Measurements from ENCODE around the gene POU3F2. TPM values are rescaled to one million over a fixed set of nuclear protein-coding genes. Genes with fewer than 3 reads are reported as not detected.

Gene POU3F2
- total and polyA plus RNA-seq, 2 donors (not counting 1 experiment from before 2014, with no cell fraction given) = not detected

DNA sequence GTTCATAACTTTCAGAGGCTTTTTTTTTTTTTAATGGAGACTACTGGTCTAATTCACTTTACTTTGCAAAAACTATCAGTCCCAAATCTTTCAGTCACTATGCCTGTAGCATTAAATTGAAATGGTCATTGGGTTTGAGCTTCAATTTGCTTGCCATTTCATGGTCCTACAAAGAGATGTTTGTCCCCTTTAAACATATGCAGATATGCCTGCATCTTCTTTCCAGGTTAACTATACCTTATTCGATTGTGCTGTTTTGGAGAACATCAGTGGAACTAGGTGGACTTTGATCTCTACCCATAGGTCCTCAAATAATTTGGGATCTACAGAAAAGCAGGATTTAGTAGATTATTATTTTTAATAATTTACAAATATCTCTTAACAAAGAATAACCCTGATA, 4.6 kb downstream of the POU3F2 start:
- Histone ChIP-seq H3K4me2 (ENCODE audit: extremely low read depth, insufficient read depth, low read length) (no peak overlapping the region), H3K79me2 (ENCODE audit: control insufficient read depth, insufficient read depth, low read length) (no peaks in the 10 kb centered on the region), H3K4me3 (replicated peaks in 1 of 4; ENCODE audit: control extremely low read depth in 1 of 4, insufficient read depth in 1 of 4, low read depth in 3 of 4, low read length in 4 of 4) (no peak overlapping the region), H2AFZ (ENCODE audit: low read length) (no peak overlapping the region), H3K4me1 (ENCODE audit: control insufficient read depth, extremely low read depth, insufficient read depth, low read length) (no peaks in the 10 kb centered on the region), H3K9me3 (ENCODE audit: control insufficient read depth, insufficient read depth, low read depth, low read length) (no peaks in the 10 kb centered on the region), H3K27ac (ENCODE audit: insufficient read depth, low read length) (no peak overlapping the region), H4K20me1 (ENCODE audit: control insufficient read depth, extremely low read depth, insufficient read depth, low read length) (no peaks in the 10 kb centered on the region), H3K27me3 (ENCODE audit: control insufficient read depth, insufficient read depth, low read length) (peaks cover 75% of the 10 kb centered on the region), H3K36me3 (ENCODE audit: control insufficient read depth, insufficient read depth, low read length) (no peaks in the 10 kb centered on the region), H3K9ac (ENCODE audit: insufficient read depth, low read length) (no peak overlapping the region)
- TF ChIP-seq EZH2 (IDR thresholded peaks at IDR 0.05; ENCODE audit: low read length, missing control alignments) = no peak
- TF ChIP-seq, protein P1, sequence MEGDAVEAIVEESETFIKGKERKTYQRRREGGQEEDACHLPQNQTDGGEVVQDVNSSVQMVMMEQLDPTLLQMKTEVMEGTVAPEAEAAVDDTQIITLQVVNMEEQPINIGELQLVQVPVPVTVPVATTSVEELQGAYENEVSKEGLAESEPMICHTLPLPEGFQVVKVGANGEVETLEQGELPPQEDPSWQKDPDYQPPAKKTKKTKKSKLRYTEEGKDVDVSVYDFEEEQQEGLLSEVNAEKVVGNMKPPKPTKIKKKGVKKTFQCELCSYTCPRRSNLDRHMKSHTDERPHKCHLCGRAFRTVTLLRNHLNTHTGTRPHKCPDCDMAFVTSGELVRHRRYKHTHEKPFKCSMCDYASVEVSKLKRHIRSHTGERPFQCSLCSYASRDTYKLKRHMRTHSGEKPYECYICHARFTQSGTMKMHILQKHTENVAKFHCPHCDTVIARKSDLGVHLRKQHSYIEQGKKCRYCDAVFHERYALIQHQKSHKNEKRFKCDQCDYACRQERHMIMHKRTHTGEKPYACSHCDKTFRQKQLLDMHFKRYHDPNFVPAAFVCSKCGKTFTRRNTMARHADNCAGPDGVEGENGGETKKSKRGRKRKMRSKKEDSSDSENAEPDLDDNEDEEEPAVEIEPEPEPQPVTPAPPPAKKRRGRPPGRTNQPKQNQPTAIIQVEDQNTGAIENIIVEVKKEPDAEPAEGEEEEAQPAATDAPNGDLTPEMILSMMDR (conservative IDR thresholded peaks at IDR 0.05 in 1 of 2, IDR thresholded peaks at IDR 0.05 in 1 of 2; ENCODE audit: low read depth in 1 of 2, low read length in 2 of 2) = no peak
- no peak for DNase-seq (ENCODE audit: low read depth in 2 of 2)

GRCh38 chr6:98839781-98840361, 5.5 kb downstream of the POU3F2 start:
- H3K9ac ChIP-seq (ENCODE audit: insufficient read depth, low read length) = no peak overlapping the region
- no peak overlapping the region for H2AFZ ChIP-seq (ENCODE audit: low read length)
- no peaks in the 10 kb centered on the region for H3K4me1 ChIP-seq (ENCODE audit: control insufficient read depth, extremely low read depth, insufficient read depth, low read length)
- H3K4me2 ChIP-seq (ENCODE audit: extremely low read depth, insufficient read depth, low read length) = no peak overlapping the region
- H3K9me3 ChIP-seq (ENCODE audit: control insufficient read depth, insufficient read depth, low read depth, low read length) = no peaks in the 10 kb centered on the region
- H3K36me3 ChIP-seq (ENCODE audit: control insufficient read depth, insufficient read depth, low read length) = no peaks in the 10 kb centered on the region
- no peaks in the 10 kb centered on the region for H3K79me2 ChIP-seq (ENCODE audit: control insufficient read depth, insufficient read depth, low read length)
- peak; percentile 30 to 83 for DNase-seq (ENCODE audit: low read depth in 2 of 2)
- no peak overlapping the region for H3K4me3 ChIP-seq (replicated peaks in 1 of 4; ENCODE audit: control extremely low read depth in 1 of 4, insufficient read depth in 1 of 4, low read depth in 3 of 4, low read length in 4 of 4)
- H3K27ac ChIP-seq (ENCODE audit: insufficient read depth, low read length) = no peak overlapping the region
- H4K20me1 ChIP-seq (ENCODE audit: control insufficient read depth, extremely low read depth, insufficient read depth, low read length) = no peaks in the 10 kb centered on the region
- peaks cover 84% of the 10 kb centered on the region for H3K27me3 ChIP-seq (ENCODE audit: control insufficient read depth, insufficient read depth, low read length)
- TF ChIP-seq, protein P1 (conservative IDR thresholded peaks at IDR 0.05 in 1 of 2, IDR thresholded peaks at IDR 0.05 in 1 of 2; ENCODE audit: low read depth in 1 of 2, low read length in 2 of 2) = peak; percentile 32 to 45
- no peak for TF ChIP-seq EZH2 (IDR thresholded peaks at IDR 0.05; ENCODE audit: low read length, missing control alignments)

DNA sequence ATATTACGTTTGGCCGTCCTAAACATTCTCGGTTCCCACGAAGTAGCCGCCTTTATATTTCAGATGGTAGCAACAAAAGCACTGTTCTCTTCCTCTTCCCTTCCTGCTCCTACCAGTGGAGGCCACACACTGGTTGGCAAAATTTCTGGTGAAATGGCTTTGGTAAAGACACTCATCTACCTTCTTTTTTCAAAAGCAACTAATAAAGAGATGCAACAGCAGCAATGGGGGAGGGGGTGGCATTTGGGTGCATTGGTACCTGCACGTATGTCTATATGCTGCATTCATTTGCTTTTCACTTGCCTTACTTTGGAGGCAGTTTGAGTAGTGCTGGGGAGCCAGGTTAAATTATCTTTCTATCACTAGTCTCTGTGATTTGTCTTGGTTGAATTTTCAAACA, 6.0 kb downstream of the POU3F2 start:
- Histone ChIP-seq H3K4me3 (replicated peaks in 1 of 4; ENCODE audit: control extremely low read depth in 1 of 4, insufficient read depth in 1 of 4, low read depth in 3 of 4, low read length in 4 of 4) (no peak overlapping the region), H3K4me2 (ENCODE audit: extremely low read depth, insufficient read depth, low read length) (no peak overlapping the region), H3K79me2 (ENCODE audit: control insufficient read depth, insufficient read depth, low read length) (no peaks in the 10 kb centered on the region), H3K9me3 (ENCODE audit: control insufficient read depth, insufficient read depth, low read depth, low read length) (no peaks in the 10 kb centered on the region), H3K27me3 (ENCODE audit: control insufficient read depth, insufficient read depth, low read length) (peaks cover 86% of the 10 kb centered on the region), H3K9ac (ENCODE audit: insufficient read depth, low read length) (no peak overlapping the region), H3K4me1 (ENCODE audit: control insufficient read depth, extremely low read depth, insufficient read depth, low read length) (no peaks in the 10 kb centered on the region), H4K20me1 (ENCODE audit: control insufficient read depth, extremely low read depth, insufficient read depth, low read length) (no peaks in the 10 kb centered on the region), H2AFZ (ENCODE audit: low read length) (no peak overlapping the region), H3K27ac (ENCODE audit: insufficient read depth, low read length) (no peak overlapping the region), H3K36me3 (ENCODE audit: control insufficient read depth, insufficient read depth, low read length) (no peaks in the 10 kb centered on the region)
- DNase-seq (ENCODE audit: low read depth in 2 of 2) = peak in 1 of 2 donors; percentile 14
- TF ChIP-seq EZH2 (IDR thresholded peaks at IDR 0.05; ENCODE audit: low read length, missing control alignments) = no peak
- TF ChIP-seq, protein P1 (conservative IDR thresholded peaks at IDR 0.05 in 1 of 2, IDR thresholded peaks at IDR 0.05 in 1 of 2; ENCODE audit: low read depth in 1 of 2, low read length in 2 of 2) = no peak

Data from fibroblast of lung (primary cell).